ENCODE data around the gene CDR2. TPM values are rescaled to one million over a fixed set of nuclear protein-coding genes. Genes with fewer than 3 reads are reported as not detected.
A peak's percentile ranks its signal among the peaks of the same experiment; 100 is the strongest.
"Not testable (repeated sequence)": the region's sequence is repeated elsewhere in the genome, so short reads cannot be mapped to it uniquely, and the experiment has no call there.

Gene CDR2
- total and polyA plus RNA-seq, 7 donors = 2.2 to 11.9 (median 4.5) TPM

GRCh38 chr16:22306788-22307187 lies 67.6 kb downstream of the CDR2 start:
- TF ChIP-seq CTCF (IDR thresholded peaks at IDR 0.05) = no peak
- Histone ChIP-seq H3K36me3 (ENCODE audit: insufficient read depth in 1 of 2, low read depth in 1 of 2) (peaks cover 12 to 100% of the 10 kb centered on the region in 2 donors), H3K9me3 (no peaks in the 10 kb centered on the region), H3K4me1 (no peaks in the 10 kb centered on the region), H3K27ac (no peak overlapping the region), H3K4me3 (no peak overlapping the region), H3K27me3 (ENCODE audit: insufficient read depth in 3 of 3, low read length in 2 of 3) (no peaks in the 10 kb centered on the region)
- DNase-seq = no peak
- intact Hi-C loops (cut with DNase I) = no loop called here
- ATAC-seq = no peak
- 87 to 93% (median 90%) methylated on average over 9 of the region's 9 CpGs for WGBS, 3 donors

- DNase-seq (peak in 1 of 2 donors; percentile 48), ATAC-seq (no peak)
- Histone ChIP-seq H3K27me3 (ENCODE audit: insufficient read depth in 3 of 3, low read length in 2 of 3) (no peaks in the 10 kb centered on the region), H3K36me3 (ENCODE audit: insufficient read depth in 1 of 2, low read depth in 1 of 2) (peaks cover 9 to 77% of the 10 kb centered on the region in 2 donors), H3K4me3 (no peak overlapping the region), H3K9me3 (no peaks in the 10 kb centered on the region), H3K27ac (no peak overlapping the region), H3K4me1 (peaks cover 11% of the 10 kb centered on the region)
- no peak for TF ChIP-seq CTCF (IDR thresholded peaks at IDR 0.05)
- intact Hi-C loops (cut with DNase I) = no loop called here
- 91 to 94% (median 91%) methylated on average over 4 of the region's 4 CpGs for WGBS, 3 donors
Observed at GRCh38 chr16:22304411-22304810, 70.0 kb downstream of the CDR2 start.

- TF ChIP-seq CTCF (IDR thresholded peaks at IDR 0.05) = no peak
- ATAC-seq = no peak
- Histone ChIP-seq H3K27me3 (ENCODE audit: insufficient read depth in 3 of 3, low read length in 2 of 3) (no peaks in the 10 kb centered on the region), H3K27ac (no peak overlapping the region), H3K9me3 (no peaks in the 10 kb centered on the region), H3K4me1 (peaks cover 14% of the 10 kb centered on the region), H3K4me3 (no peak overlapping the region), H3K36me3 (ENCODE audit: insufficient read depth in 1 of 2, low read depth in 1 of 2) (peaks cover 6 to 62% of the 10 kb centered on the region in 2 donors)
- 90 to 93% (median 93%) methylated on average over 12 of the region's 12 CpGs for WGBS, 3 donors
- intact Hi-C loops (cut with DNase I) = no loop called here
- DNase-seq = no peak
Observed at GRCh38 chr16:22302776-22303363, 71.5 kb downstream of the CDR2 start.

GRCh38 chr16:22301423-22301822 lies 73.0 kb downstream of the CDR2 start:
- peaks cover 14% of the 10 kb centered on the region for H3K4me1 ChIP-seq
- DNase-seq; ATAC-seq; intact Hi-C loops (cut with DNase I); H3K27me3 ChIP-seq (ENCODE audit: insufficient read depth in 3 of 3, low read length in 2 of 3); H3K27ac ChIP-seq; H3K9me3 ChIP-seq; H3K4me3 ChIP-seq: not testable (repeated sequence)
- peaks cover 6 to 47% of the 10 kb centered on the region in 2 donors for H3K36me3 ChIP-seq (ENCODE audit: insufficient read depth in 1 of 2, low read depth in 1 of 2)
- WGBS, 3 donors = 81 to 88% (median 82%) methylated on average over 7 of the region's 7 CpGs

DNA sequence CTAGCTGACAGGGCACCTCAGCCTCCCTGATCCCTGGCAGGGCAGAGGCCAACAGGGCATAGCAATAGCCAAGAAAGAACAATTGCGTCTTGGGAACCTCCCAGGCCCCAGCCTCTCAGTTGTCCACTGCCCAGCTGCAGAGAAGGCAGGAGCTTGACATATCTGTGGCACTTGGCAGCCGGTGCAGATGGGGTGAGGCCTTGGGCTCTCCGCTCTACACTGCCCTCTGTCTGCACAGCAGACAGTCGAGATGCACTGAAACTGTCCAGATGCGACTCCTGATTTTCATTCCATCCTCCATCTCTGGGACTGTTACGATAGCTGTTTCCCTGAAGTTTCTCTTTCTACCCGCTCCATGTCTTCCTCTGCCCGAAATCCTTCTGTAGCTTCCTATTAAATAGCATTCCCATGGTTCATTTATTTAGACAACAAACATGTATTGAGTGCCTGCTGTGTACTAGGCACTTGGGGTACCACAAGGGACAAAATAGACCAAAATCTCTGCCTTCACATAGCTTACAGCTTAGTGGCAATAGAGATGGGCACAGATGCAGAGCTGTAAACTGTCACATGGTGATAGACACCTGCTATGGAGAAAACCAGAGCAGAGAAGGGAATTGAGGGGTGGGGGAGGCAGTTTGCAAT lies 73.9 kb downstream of the CDR2 start:
- 33 to 38% (median 35%) methylated on average over 8 of the region's 8 CpGs for WGBS, 3 donors
- DNase-seq (peak; percentile 62 to 82), ATAC-seq (peak; percentile 23 to 48 (median 28))
- intact Hi-C loops (cut with DNase I) = no loop called here
- Histone ChIP-seq H3K4me3 (no peak overlapping the region), H3K36me3 (ENCODE audit: insufficient read depth in 1 of 2, low read depth in 1 of 2) (peaks cover 6 to 39% of the 10 kb centered on the region in 2 donors), H3K9me3 (no peaks in the 10 kb centered on the region), H3K27me3 (ENCODE audit: insufficient read depth in 3 of 3, low read length in 2 of 3) (no peaks in the 10 kb centered on the region), H3K4me1 (peaks cover 14% of the 10 kb centered on the region), H3K27ac (peak overlapping the region; percentile 96)
- peak; percentile 73 for TF ChIP-seq CTCF (IDR thresholded peaks at IDR 0.05)
